SK-N-SH (cell line): ENCODE measurements around the gene TPSG1. TPM values are rescaled to one million over a fixed set of nuclear protein-coding genes. Genes with fewer than 3 reads are reported as not detected.

Experiments
- CTCF ChIA-PET: fragments of 300-600, 350-600 bp; formaldehyde crosslinking; extraction: SDS; loops from one replicate; lab custom pipeline; 2021; lab: Yijun Ruan, JAX
- POLR2A ChIA-PET: fragments of 350-600 bp; sonication (Branson Sonifier 250); formaldehyde crosslinking; extraction: SDS; loops from one replicate; lab custom pipeline; 2020; ENCODE audit warnings: antibody characterized with exemption, inconsistent platforms; lab: Yijun Ruan, JAX
- DNase-seq: peaks from one replicate; pipeline ENCODE4 v3.0.0; 2012
- H2AFZ ChIP-seq: fragments of 200-600 bp; sonication (generic); 2 replicates; pipeline ENCODE4 v1.8.1; 2016; ENCODE audit warnings: antibody characterized with exemption, mild to moderate bottlenecking, low read depth
- H3F3A ChIP-seq: fragments of 200-600 bp; sonication (generic); replicated peaks from 2 replicates; pipeline ENCODE3; 2016; ENCODE audit warnings: antibody characterized with exemption, mild to moderate bottlenecking; ENCODE audit not compliant: insufficient read depth
- H3K27ac ChIP-seq, 2 experiments: fragments of 200-500 bp in 1 of 2; fragments of 200-600 bp in 1 of 2; sonication (Bioruptor generic) in 1 of 2; sonication (generic), shearing (Covaris generic) in 1 of 2; 2 replicates each; pipeline versions ENCODE4 v1.5.1 to v1.6.1; 2014 to 2016; ENCODE audit warnings: low read depth in 2 of 2, inconsistent platforms in 1 of 2, low read length in 1 of 2, mild to moderate bottlenecking in 1 of 2, mixed read lengths in 1 of 2
- H3K27me3 ChIP-seq: fragments of 200-600 bp; sonication (generic), shearing (Covaris generic); 2 replicates; pipeline ENCODE4 v1.6.1; 2016; ENCODE audit warnings: mixed run types; ENCODE audit not compliant: insufficient read depth
- H3K36me3 ChIP-seq, 2 experiments: fragments of 200-500 bp in 1 of 2; fragments of 200-600 bp in 1 of 2; sonication (Bioruptor generic) in 1 of 2; sonication (generic) in 1 of 2; replicated peaks in 1 of 2; 2 replicates each; pipeline versions ENCODE3 to v1.5.1; 2014 to 2016; ENCODE audit warnings: low read length in 1 of 2, mild to moderate bottlenecking in 1 of 2; ENCODE audit not compliant: insufficient read depth in 2 of 2, control insufficient read depth in 1 of 2
- H3K4me1 ChIP-seq, 2 experiments: fragments of 200-500 bp in 1 of 2; fragments of 200-600 bp in 1 of 2; sonication (Bioruptor generic) in 1 of 2; sonication (generic), shearing (Covaris generic) in 1 of 2; 2 replicates each; pipeline versions ENCODE4 v1.5.1 to v1.6.1; 2014 to 2016; ENCODE audit warnings: low read depth in 1 of 2, low read length in 1 of 2, mixed run types in 1 of 2; ENCODE audit not compliant: insufficient read depth in 2 of 2, control insufficient read depth in 1 of 2
- H3K4me2 ChIP-seq: fragments of 200-600 bp; sonication (generic), shearing (Covaris generic); 2 replicates; pipeline ENCODE4 v1.6.1; 2017; ENCODE audit warnings: mixed run types
- H3K4me3 ChIP-seq, 2 experiments: fragments of 200-500 bp in 1 of 2; fragments of 200-600 bp in 1 of 2; sonication (Bioruptor generic) in 1 of 2; sonication (generic), shearing (Covaris generic) in 1 of 2; 2 replicates each; pipeline versions ENCODE4 v1.5.1 to v1.8.1; 2014 to 2016; ENCODE audit warnings: low read depth in 2 of 2, inconsistent platforms in 1 of 2, low read length in 1 of 2, mild to moderate bottlenecking in 1 of 2, mixed read lengths in 1 of 2, moderate library complexity in 1 of 2
- H3K79me2 ChIP-seq: fragments of 200-600 bp; sonication (generic); 2 replicates; pipeline ENCODE4 v1.8.1; 2017; ENCODE audit warnings: mild to moderate bottlenecking; ENCODE audit not compliant: insufficient read depth
- H3K9ac ChIP-seq: fragments of 200-600 bp; sonication (generic); 2 replicates; pipeline ENCODE4 v1.6.1; 2017; ENCODE audit warnings: mixed run types
- H3K9me2 ChIP-seq: fragments of 200-600 bp; sonication (generic); 2 replicates; pipeline ENCODE4 v1.6.1; 2017; ENCODE audit warnings: mixed run types
- H3K9me3 ChIP-seq: fragments of 200-600 bp; sonication (generic); 2 replicates; pipeline ENCODE4 v1.6.1; 2017; ENCODE audit warnings: mixed run types, mild to moderate bottlenecking, moderate library complexity
- H4K20me1 ChIP-seq: fragments of 200-600 bp; sonication (generic); 2 replicates; pipeline ENCODE4 v1.6.1; 2017; ENCODE audit warnings: mild to moderate bottlenecking, mixed run types; ENCODE audit not compliant: insufficient read depth
- EZH2phosphoT487 ChIP-seq: fragments of 200-600 bp; sonication (generic); IDR thresholded peaks from 2 replicates; pipeline ENCODE4 v1.6.1; 2017; ENCODE audit warnings: low read depth, mixed run types, mild to moderate bottlenecking, antibody characterized with exemption, moderate library complexity, borderline replicate concordance
- IRF3 ChIP-seq: fragments of 150-350 bp; IDR thresholded peaks from 2 replicates; pipeline ENCODE4 v1.6.1; 2016; ENCODE audit warnings: mild to moderate bottlenecking, low read depth, low read length
- NRF1 ChIP-seq: IDR thresholded peaks from 2 replicates; pipeline ENCODE4 v1.6.1; 2012; ENCODE audit warnings: low read depth, mild to moderate bottlenecking, low read length
- RAD21 ChIP-seq: IDR thresholded peaks from 2 replicates; pipeline ENCODE4 v1.6.1; 2012; ENCODE audit warnings: mild to moderate bottlenecking, low read length
- RCOR1 ChIP-seq: fragments of 150-350 bp; IDR thresholded peaks from 2 replicates; pipeline ENCODE4 v1.6.1; 2017; ENCODE audit warnings: antibody characterized with exemption, low read length
- REST ChIP-seq: IDR thresholded peaks from 2 replicates; pipeline ENCODE4 v1.6.1; 2012; ENCODE audit warnings: mild to moderate bottlenecking, low read depth, low read length, moderate library complexity
- RFX5 ChIP-seq: IDR thresholded peaks from 2 replicates; pipeline ENCODE4 v1.6.1; 2012; ENCODE audit warnings: mild to moderate bottlenecking, improper control_type of control experiment, low read length
- SMC3 ChIP-seq: IDR thresholded peaks from 2 replicates; pipeline ENCODE4 v1.6.1; 2012; ENCODE audit warnings: low read depth, low read length, improper control_type of control experiment
- ZBTB33 ChIP-seq: IDR thresholded peaks from 2 replicates; pipeline ENCODE4 v1.4.0; 2012; ENCODE audit warnings: low read depth, borderline replicate concordance
- WGBS: methylation state at CpG from one replicate; pipeline ENCODE4 v1.1.6; 2017; ENCODE audit warnings: low lambda C conversion rate; 5-methylcytosine and 5-hydroxymethylcytosine counted together
- polyA plus RNA-seq, 3 experiments: library from polyadenylated mRNA; depleted of rRNA; stranded (reverse); fragments of >200 nt; gene quantifications; 2 replicates each; pipeline ENCODE4 v1.2.3, GENCODE V29; 2012

Gene TPSG1
- polyA plus RNA-seq, 1 of the 3 experiments (the other 2 are of a cell fraction), result not detected

- TF ChIP-seq RFX5 (no peak), REST (no peak), RAD21 (no peak), EZH2phosphoT487 (no peak), RCOR1 (no peak), ZBTB33 (no peak), NRF1 (no peak), IRF3 (no peak), SMC3 (no peak)
- no peaks in the 10 kb centered on the region for H3K79me2 ChIP-seq
- H3K27ac ChIP-seq, result no peak overlapping the region
- no peaks in the 10 kb centered on the region for H3K9me3 ChIP-seq
- no peaks in the 10 kb centered on the region for H3K4me1 ChIP-seq
- H3F3A ChIP-seq, result no peaks in the 10 kb centered on the region
- peaks cover 92% of the 10 kb centered on the region for H3K27me3 ChIP-seq
- H4K20me1 ChIP-seq, result 0 out of 2 replicates have a peak, but pooled peaks cover 8% of the 10 kb centered on the region
- DNase-seq, result no peak
- no peak overlapping the region for H2AFZ ChIP-seq
- H3K4me2 ChIP-seq, result no peak overlapping the region
- no peaks in the 10 kb centered on the region for H3K36me3 ChIP-seq
- no peak overlapping the region for H3K4me3 ChIP-seq
- 48% methylated on average over 8 of the region's 55 CpGs for WGBS
- no peak overlapping the region for H3K9ac ChIP-seq
- CTCF ChIA-PET, result no interaction called here
- no peaks in the 10 kb centered on the region for H3K9me2 ChIP-seq
- POLR2A ChIA-PET, result no interaction called here
These were observed 4.9 kb downstream of the TPSG1 start for GRCh38 chr16:1220098-1220728.
